Measurements from ENCODE around the gene LRRC63.
A peak's percentile ranks its signal among the peaks of the same experiment; 100 is the strongest.
"Not testable (repeated sequence)": the region's sequence is repeated elsewhere in the genome, so short reads cannot be mapped to it uniquely, and the experiment has no call there.

The LRRC63 gene

GRCh38 chr13:46265292-46265691 lies 53.6 kb downstream of the LRRC63 start:
- no peak for DNase-seq (ENCODE audit: low read depth)

DNA sequence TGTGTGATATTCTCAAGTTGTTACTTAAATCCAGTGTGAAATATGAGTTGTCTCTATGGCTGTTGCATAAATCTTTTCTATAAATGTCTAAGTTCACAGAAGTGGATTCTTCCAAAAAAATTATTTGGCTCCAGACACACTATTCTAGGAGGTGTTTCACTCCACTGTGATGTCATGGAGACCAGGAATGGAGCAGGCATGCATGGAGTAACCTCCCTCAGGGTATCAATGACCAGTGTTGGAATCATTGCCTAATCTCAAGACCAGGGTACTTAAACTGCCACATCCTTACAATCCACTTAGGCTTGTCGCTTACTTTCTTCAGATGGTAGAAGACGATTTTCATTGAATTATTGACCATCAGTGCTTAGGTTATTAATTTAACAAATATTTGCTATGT lies 55.4 kb downstream of the LRRC63 start:
- no peak for DNase-seq (ENCODE audit: low read depth)

GRCh38 chr13:46270416-46270815 lies 58.7 kb downstream of the LRRC63 start:
- no peak for DNase-seq (ENCODE audit: low read depth)

DNA sequence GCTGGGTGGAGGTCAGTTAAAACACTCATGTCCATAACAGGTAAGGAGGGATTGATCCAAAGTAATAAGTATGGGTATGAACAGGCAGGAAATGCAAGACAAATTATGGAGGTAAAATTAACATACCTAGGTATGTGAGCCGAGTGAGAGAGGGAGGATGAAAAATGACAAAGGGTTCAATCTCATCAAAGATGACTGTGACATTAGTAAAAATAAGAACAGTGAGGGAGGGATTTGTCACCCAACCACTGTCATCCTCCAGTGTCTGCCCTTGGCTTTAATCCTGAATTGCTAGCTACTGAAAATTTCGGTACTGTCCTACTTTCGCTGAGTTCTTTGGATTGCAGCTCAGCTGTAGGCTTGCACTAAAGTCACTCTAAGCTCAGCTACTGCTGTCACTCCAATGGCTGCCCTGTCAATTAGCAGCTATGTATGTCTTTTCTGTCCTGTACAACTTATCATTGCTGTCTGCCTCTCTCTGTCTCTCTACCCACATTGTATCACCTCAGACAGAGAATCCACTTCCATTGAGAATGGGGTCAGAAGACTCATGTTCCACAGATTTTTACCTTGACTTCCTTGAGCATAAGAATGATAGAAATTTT lies 62.5 kb downstream of the LRRC63 start:
- no peak for DNase-seq (ENCODE audit: low read depth)

DNA sequence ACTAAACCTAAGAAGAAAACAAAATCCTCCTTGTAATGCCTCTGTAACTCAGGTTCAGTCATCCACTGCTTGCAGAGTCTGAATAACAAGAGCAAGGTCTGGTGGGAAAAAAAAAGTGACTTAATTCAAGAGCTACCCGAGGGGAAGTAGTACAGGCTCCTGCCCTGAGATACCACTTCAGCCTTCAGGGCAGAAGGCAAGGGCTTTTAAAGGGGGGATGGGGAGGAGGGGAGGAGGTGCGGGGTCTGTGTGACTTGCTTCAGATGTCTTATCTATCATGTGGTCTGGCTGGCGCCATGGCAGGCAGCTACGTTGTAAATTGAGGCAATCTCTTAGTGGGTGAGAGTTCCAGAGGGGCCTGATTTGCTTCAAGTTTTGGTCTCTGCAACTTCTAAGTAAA lies 66.7 kb downstream of the LRRC63 start:
- DNase-seq (ENCODE audit: low read depth) = no peak

DNA sequence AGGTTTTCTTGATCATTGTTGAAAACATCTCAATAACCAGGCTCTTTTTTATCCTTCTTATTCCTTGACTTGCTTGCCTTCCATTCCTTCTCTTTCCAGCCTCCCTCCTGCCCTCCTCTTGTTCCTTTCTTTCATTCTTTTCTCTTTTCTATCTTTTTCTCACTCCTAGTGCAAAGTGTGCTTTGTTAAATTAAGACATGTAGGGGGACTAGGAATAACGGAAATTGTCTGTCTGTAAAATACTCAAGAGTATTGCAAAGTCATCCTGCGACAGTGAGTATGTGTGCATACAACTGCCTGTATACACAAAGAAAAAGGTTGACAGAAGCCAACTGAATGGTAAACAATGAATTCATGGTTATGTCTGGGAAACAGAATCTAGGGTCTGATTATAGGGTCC lies 70.1 kb downstream of the LRRC63 start:
- DNase-seq (ENCODE audit: low read depth) = no peak

DNA sequence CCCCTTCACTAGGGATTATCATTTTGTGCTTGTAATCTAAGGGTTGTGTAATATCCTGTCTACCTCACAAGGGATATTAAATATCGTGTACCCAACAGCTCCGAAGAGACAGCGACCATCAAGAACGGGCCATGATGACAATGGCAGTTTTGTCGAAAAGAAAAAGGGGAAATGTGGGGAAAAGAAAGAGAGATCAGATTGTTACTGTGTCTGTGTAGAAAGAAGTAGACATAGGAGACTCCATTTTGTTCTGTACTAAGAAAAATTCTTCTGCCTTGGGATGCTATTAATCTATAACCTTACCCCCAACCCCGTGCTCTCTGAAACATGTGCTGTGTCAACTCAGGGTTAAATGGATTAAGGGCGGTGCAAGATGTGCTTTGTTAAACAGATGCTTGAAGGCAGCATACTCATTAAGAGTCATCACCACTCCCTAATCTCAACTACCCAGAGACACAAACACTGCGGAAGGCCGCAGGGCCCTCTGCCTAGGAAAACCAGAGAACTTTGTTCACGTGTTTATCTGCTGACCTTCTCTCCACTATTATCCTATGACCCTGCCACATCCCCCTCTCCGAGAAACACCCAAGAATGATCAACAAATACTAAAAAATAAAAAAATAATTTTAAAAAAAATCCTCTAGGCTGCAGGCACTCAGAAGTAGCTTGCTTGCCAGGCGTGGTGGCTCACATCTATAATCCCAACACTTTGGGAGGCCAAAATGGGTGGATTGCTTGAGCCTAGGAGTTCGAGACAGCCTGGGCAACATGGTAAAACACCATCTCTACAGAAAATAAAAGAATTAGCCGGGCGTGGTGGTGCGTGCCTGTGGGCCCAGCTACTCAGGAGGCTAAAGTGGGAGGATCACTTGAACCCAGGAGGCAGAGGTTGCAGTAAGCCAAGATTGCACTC lies 72.4 kb downstream of the LRRC63 start:
- DNase-seq (ENCODE audit: low read depth) = not testable (repeated sequence)

DNA sequence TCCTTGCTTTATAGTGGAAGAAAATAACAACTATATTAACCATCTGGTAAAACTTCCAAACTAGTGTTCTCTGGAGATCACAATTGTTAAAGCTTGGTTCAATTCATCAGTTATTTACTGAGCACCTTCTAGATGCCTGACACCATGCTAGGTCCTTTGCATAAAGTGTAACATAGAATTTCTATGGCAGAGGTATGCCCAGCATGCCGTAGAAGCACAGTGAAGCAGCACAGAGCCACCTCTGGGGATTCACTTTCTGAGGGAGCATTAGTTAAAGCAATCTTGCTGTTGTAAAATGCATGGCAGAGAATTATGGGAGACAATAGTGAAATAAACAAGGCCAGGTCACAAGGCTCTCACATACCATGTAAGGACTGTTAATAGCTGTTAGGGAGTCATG lies 75.2 kb downstream of the LRRC63 start:
- DNase-seq (ENCODE audit: low read depth) = no peak

GRCh38 chr13:46288570-46289259 lies 77.0 kb downstream of the LRRC63 start:
- DNase-seq (ENCODE audit: low read depth) = no peak

DNA sequence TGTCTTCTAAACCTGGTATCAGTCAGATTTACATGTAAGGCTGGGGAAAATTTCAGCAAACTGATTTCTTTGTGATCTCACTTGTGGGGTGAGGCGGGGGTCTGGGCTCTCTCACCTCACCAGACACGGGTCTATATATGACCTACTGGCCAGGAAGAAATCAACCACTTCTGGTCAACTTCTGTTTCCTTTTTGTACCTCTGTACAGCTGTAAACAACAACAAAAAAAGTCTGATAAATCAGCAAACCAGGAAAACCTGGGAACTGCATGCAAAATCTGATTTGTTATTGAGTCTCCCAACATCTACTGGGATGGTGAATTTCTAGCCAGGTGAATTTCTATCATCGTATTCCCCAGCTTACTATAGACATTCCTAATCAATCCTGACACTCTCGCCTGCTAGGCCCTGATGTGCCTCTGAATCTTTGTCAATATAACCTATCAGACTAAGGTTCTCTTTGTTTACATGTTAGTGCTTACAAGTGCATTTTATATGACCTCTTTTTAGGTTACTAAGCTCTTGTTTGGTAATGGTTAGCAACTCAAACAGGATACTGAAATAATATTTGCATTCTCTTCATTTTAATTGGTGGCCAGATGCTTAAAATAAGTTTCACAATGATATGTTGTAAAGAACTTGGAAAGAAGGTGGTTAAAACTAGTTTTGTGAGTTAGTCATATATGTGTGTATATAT lies 77.7 kb downstream of the LRRC63 start:
- no peak for DNase-seq (ENCODE audit: low read depth)

DNA sequence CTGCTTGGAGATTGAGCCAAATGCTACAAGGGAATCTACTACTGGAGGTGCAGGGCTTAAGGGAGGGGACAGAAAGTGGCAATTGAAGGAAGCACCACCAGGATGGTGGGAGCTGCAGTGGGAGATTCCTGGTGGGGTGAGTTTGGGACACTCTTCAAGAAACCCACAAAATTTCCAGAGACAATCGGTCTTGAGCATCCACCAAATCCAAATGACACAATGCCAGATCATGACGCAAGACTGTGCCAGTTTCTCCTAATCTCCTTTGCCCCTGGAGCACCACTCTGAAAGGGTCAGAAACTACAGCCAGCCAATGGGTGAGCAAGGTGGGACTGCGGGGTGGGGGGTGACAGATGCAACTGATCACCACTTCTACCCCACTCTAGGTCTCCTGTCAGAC lies 78.7 kb downstream of the LRRC63 start:
- no peak for DNase-seq (ENCODE audit: low read depth)

DNA sequence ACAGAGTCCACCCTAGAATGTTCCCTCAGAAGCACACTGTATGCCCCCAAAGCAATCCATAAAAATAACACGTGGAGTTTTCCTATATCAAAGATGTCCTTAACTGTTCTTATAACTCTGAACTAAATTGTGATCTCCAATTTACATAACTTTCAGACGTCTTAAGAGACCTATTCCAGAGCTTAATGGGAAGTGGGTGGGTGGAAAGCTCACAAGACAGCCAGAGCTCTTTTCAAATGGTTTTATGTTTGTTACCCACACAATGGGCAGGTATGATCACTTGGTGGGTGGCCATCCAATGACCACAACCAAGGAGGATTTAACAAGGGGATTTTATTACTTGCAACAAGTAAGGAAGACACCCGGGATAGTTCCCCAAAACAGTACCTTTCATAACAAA lies 81.7 kb downstream of the LRRC63 start:
- no peak for DNase-seq (ENCODE audit: low read depth)

GRCh38 chr13:46295491-46296114 lies 83.9 kb downstream of the LRRC63 start:
- DNase-seq (ENCODE audit: low read depth) = peak; percentile 23

GRCh38 chr13:46296115-46296822 lies 84.5 kb downstream of the LRRC63 start:
- DNase-seq (ENCODE audit: low read depth) = no peak

GRCh38 chr13:46296921-46297320 lies 85.2 kb downstream of the LRRC63 start:
- DNase-seq (ENCODE audit: low read depth) = no peak

DNA sequence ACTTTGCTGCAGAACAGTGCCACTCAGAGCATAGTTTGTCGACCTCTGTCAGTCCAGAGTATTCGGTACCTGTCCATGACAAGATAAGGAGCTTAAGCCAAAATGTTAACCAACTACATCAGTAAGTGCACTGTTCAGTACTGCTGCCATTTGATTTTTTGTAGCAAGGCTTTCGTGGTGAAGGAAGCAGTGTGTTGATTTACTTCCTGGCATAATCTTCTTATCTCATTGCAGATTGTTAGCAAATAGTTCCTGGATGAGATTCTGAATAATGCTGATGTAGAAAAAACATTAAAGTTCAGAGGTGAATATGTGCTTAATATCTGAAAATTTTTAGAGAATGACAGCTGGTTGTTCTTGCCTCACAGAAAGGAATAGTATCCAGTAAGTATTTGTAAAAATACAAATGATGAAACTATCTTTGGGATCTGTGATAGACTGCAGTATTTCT lies 85.7 kb downstream of the LRRC63 start:
- no peak for DNase-seq (ENCODE audit: low read depth)

- no peak for DNase-seq (ENCODE audit: low read depth)
Measured at GRCh38 chr13:46303742-46304385, 92.1 kb downstream of the LRRC63 start.

GRCh38 chr13:46304546-46304945 lies 92.8 kb downstream of the LRRC63 start:
- no peak for DNase-seq (ENCODE audit: low read depth)

GRCh38 chr13:46307554-46307953 lies 95.8 kb downstream of the LRRC63 start:
- DNase-seq (ENCODE audit: low read depth) = no peak

GRCh38 chr13:46310066-46310465 lies 98.3 kb downstream of the LRRC63 start:
- DNase-seq (ENCODE audit: low read depth) = no peak

DNA sequence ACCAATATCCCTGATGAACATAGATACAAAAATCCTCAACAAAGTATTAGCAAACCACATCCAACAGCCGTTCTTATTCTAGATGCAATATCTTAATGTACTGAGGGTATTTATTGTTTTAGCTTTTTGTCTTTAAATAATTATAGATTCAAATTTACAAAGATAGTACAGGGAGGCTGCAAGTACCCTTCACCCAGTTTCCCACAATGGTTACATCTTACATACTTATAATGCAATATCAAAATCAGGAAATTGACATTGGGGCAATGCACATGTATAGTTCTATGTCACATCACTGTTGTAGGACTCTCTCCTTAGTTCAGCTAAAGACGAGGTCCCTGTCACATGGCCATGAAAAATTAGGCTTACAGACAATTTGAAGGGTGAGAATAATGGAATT lies 99.5 kb downstream of the LRRC63 start:
- no peak for DNase-seq (ENCODE audit: low read depth)

Data from activated T-cell treated with anti-CD3 and anti-CD28 coated beads for 1 hour (primary cell).